ENCODE measurements around the gene SLC39A6.

SLC39A6 gene

GRCh38 chr18:36066686-36067054 is 62.5 kb downstream of the SLC39A6 start:
- TF ChIP-seq BCL6B (tag by site-specific recombination; IDR thresholded peaks at IDR 0.05) = no peak
- TF ChIP-seq ATF2 (tag by site-specific recombination; IDR thresholded peaks at IDR 0.05; ENCODE audit: low read depth) = no peak
- TF ChIP-seq ZNF843 (tag by site-specific recombination; IDR thresholded peaks at IDR 0.05) = no peak
- TF ChIP-seq ZNF707 (tag by site-specific recombination; IDR thresholded peaks at IDR 0.05) = no peak
- no peak for TF ChIP-seq INSM2 (tag by site-specific recombination; IDR thresholded peaks at IDR 0.05)
- TF ChIP-seq YY2 (tag by site-specific recombination; IDR thresholded peaks at IDR 0.05) = no peak
- TF ChIP-seq TRIM28 (IDR thresholded peaks at IDR 0.05; ENCODE audit: borderline replicate concordance, low read length) = no peak
- TF ChIP-seq ZNF837 (tag by site-specific recombination; IDR thresholded peaks at IDR 0.05) = no peak
- no peak for TF ChIP-seq ZNF654 (tag by site-specific recombination; IDR thresholded peaks at IDR 0.05; ENCODE audit: low read depth)
- no peak for TF ChIP-seq REST (tag by site-specific recombination; IDR thresholded peaks at IDR 0.05)
- H3K4me1 ChIP-seq (ENCODE audit: control insufficient read depth, insufficient read depth, low read length) = no peaks in the 10 kb centered on the region
- H3K9me3 ChIP-seq (ENCODE audit: control insufficient read depth, insufficient read depth, low read depth, low read length) = no peaks in the 10 kb centered on the region
- H3K36me3 ChIP-seq (ENCODE audit: control insufficient read depth in 2 of 2, insufficient read depth in 1 of 2, low read length in 2 of 2) = peaks cover 0 to 12% of the 10 kb centered on the region in 2 experiments; a peak in 1 of 3 replicates
- POLR2A ChIA-PET = interaction anchor here (0.9 to 1.5 kb wide), 5 partner anchors 33 to 94 kb away, joined by 3 to 6 read pairs (median 4); partner anchors contain the start of genes ELP2 and RMP24
- peak overlapping the region; percentile 93 for H3K4me3 ChIP-seq (ENCODE audit: low read depth, low read length)
- peak overlapping the region; percentile 78 for H3K27ac ChIP-seq (ENCODE audit: extremely low read depth, low read depth, low read length)
- CTCF ChIA-PET = interaction anchor here (1.3 to 2.3 kb wide), 3 partner anchors 29 to 64 kb away, joined by 3 to 7 read pairs (median 6); no protein-coding TSS in a partner anchor

GRCh38 chr18:36066001-36066400 is 63.1 kb downstream of the SLC39A6 start:
- H3K9me3 ChIP-seq (ENCODE audit: control insufficient read depth, insufficient read depth, low read depth, low read length) = no peaks in the 10 kb centered on the region
- peak overlapping the region; percentile 93 for H3K4me3 ChIP-seq (ENCODE audit: low read depth, low read length)
- H3K4me1 ChIP-seq (ENCODE audit: control insufficient read depth, insufficient read depth, low read length) = no peaks in the 10 kb centered on the region
- peaks cover 0 to 12% of the 10 kb centered on the region in 2 experiments; a peak in 1 of 3 replicates for H3K36me3 ChIP-seq (ENCODE audit: control insufficient read depth in 2 of 2, insufficient read depth in 1 of 2, low read length in 2 of 2)
- CTCF ChIA-PET = interaction anchor here (1.2 to 2.3 kb wide), 4 partner anchors 26 to 64 kb away, joined by 3 to 7 read pairs (median 4); no protein-coding TSS in a partner anchor
- POLR2A ChIA-PET = no interaction called here
- no peak for TF ChIP-seq PRDM1 (tag by site-specific recombination; IDR thresholded peaks at IDR 0.05)
- TF ChIP-seq OVOL3 (tag by site-specific recombination; IDR thresholded peaks at IDR 0.05) = no peak
- TF ChIP-seq ZSCAN4 (tag by site-specific recombination; IDR thresholded peaks at IDR 0.05) = no peak
- no peak for TF ChIP-seq ATF2 (tag by site-specific recombination; IDR thresholded peaks at IDR 0.05; ENCODE audit: low read depth)
- TF ChIP-seq ZNF560 (tag by site-specific recombination; IDR thresholded peaks at IDR 0.05; ENCODE audit: borderline replicate concordance) = no peak
- TF ChIP-seq KLF1 (tag by site-specific recombination; IDR thresholded peaks at IDR 0.05) = no peak
- no peak for TF ChIP-seq HOXD13 (CRISPR knock-in tag; IDR thresholded peaks at IDR 0.05; ENCODE audit: borderline replicate concordance)
- no peak for TF ChIP-seq ZNF558 (tag by site-specific recombination; IDR thresholded peaks at IDR 0.05)
- TF ChIP-seq GLI2 (tag by site-specific recombination; IDR thresholded peaks at IDR 0.05; ENCODE audit: borderline replicate concordance, low read depth) = no peak
- H3K27ac ChIP-seq (ENCODE audit: extremely low read depth, low read depth, low read length) = no peak overlapping the region
